ENCODE results near the gene CACNG3.

GRCh38 chr16:24357511-24357910, 101.4 kb downstream of the CACNG3 start:
- no peak for TF ChIP-seq CTCF (IDR thresholded peaks at IDR 0.05)
- TF ChIP-seq EZH2 (IDR thresholded peaks at IDR 0.05; ENCODE audit: borderline replicate concordance, insufficient read depth, low read depth, low read length, poor library complexity, severe bottlenecking), result no peak
